ENCODE measurements around the gene FGGY.

The FGGY gene

DNA sequence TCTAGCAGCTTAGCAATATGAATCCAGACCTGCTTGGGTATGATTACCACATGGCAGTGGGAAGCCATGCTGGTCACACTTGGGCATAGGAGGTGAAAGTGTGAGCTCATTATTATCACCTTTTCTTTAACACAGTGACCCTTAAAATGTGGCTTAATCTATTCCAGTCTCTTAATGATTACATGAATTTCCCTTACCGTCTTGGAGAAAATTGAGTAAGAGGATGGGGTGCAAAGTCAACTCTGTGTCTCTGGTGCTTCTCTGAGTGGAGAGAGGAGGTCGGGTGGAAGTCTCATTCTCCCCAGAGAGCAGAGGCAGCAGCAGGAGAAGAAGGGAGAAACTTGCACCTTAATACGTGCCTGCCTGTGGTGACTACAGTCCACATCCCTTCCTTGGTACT, 91.3 kb downstream of the FGGY start:
- no peak for DNase-seq (ENCODE audit: low read depth)

DNA sequence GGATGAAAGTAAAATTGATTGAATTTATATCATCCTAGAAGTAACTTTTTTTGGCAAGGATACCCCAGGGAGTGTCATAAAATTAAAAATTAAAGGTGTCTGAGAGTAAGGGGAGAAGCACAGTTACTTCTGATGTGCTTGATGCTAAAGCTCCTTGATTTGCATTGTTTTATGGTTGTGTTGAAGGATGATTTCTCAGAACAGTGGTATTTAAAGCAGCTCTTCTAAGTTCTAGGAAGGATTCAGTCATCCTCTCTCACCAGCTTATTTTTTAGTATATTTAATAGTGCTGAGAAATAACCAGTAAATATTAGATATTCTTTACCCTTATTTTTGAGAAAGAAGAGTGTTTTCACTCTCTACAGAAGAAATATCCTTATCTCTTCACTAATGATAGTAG, 93.0 kb downstream of the FGGY start:
- DNase-seq (ENCODE audit: low read depth), result no peak

DNA sequence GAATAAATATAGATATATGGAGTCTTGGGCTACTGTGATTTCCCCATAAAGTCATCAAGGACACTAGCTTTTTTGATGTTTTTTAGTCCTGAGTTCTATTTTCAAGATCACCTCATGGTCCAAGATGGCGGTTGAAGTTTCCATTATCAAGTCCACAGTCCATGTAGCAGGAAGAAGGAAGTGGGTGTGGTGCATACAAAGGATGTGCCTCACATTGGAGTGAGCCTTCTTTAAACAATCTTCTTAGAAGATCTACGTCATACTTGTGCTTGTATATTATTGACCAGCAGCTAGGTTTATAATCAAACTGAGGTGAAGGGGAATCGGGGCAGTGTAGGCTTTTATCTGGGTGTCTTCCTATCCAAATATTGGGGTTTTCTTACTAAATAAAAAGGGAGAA, 93.4 kb downstream of the FGGY start:
- DNase-seq (ENCODE audit: low read depth), result no peak

DNA sequence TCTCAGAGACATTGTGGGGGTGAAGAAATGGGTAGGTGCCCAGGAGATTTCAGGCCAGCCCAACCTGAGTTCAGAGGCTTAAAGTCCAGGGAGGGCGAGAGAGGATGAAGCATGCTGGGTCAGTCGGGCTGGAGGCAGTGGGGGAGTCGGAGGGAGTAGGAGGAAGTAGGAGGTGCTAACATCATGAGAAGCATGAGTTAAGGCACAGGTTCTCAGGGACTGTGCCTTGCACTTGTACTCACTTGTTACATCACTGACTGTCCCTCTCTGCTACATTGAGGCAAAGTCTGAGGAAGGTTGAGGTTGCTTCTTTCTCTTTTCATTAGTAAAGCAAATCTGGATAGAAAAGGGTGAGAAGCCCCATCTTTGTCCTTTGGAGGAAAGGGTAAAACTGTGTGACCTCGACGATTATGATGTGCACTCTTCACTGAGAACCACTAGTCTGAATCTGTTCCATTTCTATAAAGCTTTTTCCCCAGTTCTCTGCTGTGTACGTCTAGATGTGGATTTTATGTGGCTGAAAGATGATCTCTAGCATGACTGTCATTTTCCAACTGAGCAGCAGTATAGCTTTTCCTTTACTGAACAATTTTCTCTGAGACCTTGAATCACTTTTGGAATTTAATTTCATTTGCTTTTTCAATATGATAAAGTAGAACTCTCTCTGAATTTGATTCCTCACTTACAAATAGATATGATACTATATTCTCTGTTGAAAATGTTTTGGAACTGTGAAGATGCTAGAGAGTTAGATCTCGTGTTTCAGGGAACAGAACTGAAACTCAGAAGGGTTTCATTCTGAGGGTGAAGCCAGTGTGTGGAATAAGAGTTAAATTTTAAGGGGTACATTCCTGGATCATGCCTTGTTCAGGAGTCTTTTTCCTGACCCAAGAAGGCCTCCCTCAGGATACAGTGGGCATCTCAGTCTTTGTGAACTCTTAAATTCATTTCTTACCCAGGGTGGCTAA, 94.6 kb downstream of the FGGY start:
- DNase-seq (ENCODE audit: low read depth), result no peak

DNA sequence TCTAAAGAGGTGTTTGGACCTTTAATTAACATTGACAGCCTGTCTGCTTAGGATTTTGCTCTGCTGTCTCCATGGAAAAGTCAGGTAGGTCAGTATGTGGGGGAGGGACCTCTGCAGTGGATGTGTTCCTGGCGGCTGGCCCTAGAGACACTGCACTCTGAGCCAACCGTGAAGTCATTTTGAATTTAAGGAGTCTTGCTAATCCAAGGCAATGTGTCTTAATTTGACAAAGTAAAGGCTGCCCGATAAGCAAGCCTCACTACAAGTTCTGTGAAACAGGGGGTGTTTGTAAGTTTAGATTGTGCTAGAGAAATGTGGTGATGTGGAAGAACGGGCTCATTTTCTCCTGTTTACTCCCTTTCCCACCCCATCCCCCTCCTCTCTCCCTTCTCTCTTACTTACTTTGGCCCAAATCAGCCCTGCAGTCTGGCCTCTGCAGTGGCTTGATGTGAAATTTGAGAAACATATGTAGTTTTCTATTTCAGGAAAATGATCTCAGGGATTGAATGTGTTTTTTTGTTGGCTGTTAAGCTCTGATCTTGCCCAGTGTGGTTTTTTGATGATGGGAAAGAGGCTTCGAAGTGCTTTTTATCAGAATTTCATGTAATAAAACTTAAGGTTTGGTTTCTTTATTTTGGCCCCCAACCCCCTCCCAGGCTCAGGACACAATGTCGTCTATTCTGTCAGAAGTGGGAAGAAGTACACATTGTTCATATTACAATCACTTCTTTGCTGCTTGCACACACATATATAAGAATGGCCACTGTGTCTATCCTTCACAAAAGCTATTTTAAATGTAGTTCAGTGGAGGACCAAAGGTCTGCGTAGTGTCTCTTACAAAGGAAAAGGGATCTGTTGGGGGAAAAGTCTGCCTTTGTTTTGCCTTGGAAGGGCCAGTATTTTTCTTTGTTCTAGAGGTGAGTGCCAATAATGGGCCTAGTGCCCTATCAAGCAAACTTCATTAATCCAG, 96.6 kb downstream of the FGGY start:
- DNase-seq (ENCODE audit: low read depth), result no peak

DNA sequence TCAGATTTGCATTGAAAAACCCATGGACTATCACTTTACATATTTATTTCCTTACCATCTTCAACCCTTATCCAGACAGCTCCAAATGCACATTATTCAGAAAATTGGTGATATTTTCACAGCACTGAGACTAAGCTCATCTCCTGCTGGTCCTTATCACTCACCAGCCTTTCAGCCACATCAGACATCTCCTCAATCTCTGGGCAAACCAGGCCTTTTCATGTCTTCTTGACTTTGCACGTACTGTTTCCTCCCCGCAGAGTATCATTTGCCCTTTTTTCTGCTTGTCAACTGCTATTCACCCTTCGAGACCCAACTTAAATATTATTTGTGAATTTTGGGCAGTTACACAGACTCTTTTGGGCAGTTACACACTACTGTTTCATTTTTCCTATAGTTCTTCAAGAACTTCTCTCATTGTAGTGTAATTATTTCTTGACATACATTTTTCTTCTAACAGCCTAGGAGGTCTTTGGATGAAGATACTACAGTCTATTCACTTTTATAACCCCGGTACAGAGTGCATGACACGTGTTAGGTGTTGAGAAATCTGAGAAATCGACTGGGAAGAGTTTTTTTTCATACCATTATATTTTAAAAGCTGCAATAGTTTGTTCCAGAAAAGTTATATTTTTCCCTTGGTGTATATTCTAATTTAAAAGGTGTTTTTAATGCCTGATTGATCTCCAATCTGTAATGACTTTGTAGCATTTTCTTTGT, 98.0 kb downstream of the FGGY start:
- DNase-seq (ENCODE audit: low read depth), result no peak

DNA sequence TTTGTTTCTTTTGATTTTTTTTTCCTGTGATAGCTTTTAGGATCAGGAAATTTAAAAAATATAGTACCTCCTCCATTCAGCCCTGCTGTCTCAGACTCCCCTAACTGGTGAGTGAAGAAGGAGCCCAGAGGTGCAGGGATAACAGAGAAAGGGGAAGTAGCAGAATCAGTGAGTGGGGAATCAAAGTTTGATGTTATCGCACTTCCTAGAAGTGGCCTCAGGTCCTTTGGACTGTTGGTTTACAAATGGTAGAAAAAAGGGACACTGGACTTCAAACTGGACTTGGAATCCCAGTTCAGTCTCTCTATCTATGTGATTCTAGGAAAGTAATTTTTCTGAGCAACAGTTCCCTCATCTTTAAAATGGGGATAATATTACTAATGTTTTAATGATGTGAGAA, 99.5 kb downstream of the FGGY start:
- no peak for DNase-seq (ENCODE audit: low read depth)

DNA sequence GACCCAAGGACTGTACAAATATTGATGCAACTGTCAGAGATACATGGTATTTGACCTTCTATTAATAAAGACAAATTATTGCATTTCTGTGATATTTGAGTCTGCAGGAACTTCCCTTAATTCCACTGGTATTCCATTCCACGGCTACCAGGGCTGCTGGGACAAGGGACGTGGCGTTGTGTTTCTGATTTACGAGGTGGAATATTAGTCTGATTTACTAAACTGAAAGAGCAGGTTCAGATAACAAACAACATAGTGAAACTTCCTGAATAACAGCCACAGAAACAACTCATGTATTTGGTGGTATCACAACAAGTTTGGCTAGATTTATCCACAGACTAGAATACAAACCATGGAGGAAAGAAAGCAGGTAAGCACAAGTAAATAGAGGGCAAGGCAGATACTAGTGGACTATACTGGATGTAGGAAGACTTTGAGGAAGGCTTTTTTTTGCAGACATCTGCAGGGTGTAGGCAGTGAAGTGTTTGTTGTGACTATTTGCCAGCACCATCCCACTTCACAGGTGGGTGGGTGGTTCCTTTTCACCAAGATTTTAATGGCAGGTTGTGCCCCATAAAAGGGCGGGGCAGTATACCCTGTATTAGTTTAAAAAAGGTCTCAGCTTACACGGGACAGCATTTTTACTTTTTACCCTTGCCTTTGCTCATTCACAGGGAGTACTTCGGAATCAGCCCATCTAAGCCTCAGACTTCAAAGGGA, 100.4 kb downstream of the FGGY start:
- DNase-seq (ENCODE audit: low read depth), result no peak

DNA sequence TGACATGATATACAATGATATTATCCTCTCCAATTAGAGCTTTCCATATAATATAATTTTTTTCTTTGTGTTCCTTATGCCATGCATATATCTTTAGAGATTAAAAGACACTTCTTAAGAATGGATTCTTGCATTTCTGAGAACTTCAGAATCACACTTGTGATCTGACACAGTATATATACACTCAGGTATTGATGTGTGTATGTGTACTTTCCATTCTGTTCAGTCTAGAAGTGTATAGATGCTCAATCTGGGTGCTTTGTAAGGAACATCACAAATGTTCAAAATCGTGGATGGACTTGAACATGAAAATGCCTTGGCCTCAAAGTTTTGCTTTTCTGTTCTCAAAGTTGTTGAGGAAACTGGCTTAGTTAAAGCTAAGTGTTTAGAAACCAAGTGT, 102.7 kb downstream of the FGGY start:
- no peak for DNase-seq (ENCODE audit: low read depth)

DNA sequence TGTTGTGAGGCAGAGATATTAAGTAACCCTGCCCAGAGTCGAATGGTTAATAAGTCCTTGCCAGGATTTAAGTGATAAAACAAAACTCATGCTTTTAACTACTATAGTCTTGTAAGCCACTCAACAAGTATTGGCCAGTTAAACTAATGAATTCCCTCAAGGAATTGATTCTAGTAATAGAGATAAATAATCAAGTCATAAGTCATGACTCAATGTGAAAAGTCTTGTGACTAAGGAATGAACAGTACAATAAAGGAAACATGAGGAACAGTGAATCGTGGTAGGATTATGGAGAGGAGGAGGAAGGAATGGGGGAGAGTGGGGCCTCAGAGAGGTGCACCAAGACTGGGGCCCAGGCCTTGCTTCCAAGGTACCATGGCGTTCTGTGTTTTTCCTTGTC, 104.7 kb downstream of the FGGY start:
- no peak for DNase-seq (ENCODE audit: low read depth)

DNA sequence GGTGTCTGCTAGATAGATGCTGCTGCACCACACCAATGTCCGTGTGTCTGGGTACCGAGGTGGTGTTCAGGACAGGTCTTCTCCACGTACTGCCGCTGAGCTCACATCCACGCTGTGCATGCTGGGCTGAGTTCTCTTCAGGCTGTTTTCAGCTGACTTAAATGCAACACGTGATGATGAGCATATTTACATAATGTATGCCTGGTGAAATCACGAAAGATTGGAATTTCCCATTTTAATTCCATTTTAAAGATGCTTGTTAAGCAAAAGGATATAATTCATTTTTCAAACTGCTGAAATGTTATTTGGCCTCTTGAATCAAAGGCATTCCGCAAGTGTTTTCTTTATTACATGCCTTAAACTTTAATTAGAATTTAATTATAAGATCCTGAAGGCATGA, 107.9 kb downstream of the FGGY start:
- no peak for DNase-seq (ENCODE audit: low read depth)

DNA sequence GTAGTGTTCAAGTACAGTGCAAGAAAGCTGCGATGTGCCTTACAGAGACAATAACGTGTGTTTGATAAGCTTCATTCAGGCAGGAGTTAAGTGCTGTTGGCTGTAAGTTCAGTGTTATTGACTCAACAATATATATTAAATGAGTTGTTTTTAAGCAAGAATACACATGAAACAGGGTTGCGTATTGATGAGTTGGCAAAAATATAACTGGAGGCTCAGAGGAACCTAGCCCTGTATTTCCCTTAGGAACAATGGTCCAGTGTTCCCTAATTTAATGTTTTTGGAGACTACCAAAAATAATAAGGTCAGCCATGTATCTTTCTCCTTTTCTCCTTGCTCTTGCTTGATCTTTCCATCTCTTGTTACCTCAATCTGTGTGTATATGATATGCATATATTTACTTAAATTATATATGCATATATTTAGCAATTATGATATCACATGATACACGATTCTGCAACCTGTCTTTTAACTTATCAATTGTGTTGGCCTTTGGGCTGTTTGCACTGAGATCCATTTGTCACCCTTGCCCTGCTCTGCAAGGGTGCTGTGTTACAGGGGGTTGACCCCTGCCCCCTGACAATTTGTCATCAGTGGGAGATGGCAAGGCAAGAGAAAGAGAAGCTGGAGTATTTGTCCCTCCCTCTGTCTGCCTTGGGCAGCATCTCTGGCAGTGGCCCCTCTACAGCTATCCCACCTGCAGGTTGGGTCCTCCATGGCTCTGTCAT, 109.7 kb downstream of the FGGY start:
- no peak for DNase-seq (ENCODE audit: low read depth)

DNA sequence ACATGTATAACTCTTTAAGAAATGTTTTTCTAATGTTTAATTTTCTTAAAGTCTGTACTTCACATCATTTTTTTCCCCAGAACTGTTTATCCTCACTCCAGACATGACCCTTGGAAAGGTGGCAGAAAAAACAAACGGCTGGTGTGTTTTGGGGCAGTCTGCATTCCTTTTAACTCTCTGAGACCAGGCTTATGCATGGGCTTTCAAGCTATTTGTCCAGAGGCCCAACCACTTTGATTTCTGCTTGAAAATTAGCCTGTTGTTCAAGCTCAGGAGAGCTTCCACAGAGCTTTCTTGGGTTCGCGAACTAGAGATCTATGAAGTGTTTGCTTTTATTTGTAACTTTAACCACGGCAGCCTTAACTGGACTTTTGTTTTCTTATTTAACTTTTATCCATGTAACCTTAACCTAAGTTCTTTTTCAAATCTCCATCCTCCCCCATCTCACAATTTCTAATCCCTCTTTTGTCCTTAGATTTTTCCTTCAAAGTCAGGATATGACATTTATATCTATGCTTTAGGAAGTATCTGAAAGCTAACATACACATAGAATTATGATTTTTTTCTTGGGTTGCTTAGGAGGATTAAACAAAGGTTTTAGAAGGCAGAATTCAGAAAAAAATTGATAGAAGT, 111.8 kb downstream of the FGGY start:
- DNase-seq (ENCODE audit: low read depth), result no peak

DNA sequence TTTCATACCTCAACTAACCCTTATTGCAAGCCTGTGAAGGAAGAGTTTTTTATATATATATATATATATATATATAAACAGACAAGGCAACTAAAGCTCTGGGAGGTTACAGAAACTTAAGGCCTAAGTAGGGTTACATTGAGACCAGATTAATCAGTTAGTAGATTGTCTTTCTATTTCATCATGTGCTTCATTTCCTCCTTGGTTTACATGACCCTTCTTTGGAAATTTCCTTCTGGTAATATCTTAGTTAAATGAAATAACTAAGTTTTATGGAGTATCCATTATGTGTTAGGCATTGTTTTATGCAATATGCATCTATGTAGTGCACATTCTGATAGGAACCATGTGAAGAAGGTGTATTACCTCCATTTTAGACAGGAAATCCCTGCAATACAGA, 112.7 kb downstream of the FGGY start:
- DNase-seq (ENCODE audit: low read depth), result no peak

DNA sequence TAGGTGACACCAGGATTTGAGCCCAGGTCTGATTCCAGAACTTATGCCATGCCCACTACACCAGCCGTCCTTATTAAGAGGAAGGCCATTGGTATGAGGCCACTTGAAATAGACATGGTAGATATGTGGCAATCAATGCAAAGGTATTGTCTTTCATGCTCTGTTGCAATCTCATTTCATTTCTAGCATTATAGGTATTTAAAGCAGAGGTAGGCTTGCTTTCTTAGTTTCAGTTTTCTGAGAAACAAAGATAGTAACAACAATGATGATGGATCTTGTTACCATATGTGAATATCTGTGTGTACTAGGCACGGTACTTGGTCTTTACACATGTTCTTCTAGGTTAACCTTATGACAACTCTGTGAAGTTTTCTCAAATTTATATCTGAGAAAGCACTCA, 113.1 kb downstream of the FGGY start:
- DNase-seq (ENCODE audit: low read depth), result no peak

DNA sequence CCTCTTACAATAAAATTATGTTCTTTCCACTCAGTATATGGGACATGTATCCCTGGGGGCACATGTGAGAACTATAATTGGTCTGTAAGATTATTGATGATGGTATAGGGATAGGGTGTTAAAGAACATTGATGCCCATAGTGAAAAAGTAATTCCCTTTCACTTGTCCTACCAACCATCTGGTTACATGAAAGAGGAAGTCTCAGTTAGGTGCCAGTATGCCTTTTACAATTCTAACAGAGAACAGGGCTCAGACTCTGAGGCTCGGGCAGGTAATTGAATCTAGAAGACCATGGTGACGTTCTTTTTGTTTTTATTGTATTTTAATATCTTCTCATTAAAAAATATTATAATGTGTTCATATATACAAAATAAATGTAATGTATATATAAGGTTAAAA, 113.6 kb downstream of the FGGY start:
- DNase-seq (ENCODE audit: low read depth), result no peak

DNA sequence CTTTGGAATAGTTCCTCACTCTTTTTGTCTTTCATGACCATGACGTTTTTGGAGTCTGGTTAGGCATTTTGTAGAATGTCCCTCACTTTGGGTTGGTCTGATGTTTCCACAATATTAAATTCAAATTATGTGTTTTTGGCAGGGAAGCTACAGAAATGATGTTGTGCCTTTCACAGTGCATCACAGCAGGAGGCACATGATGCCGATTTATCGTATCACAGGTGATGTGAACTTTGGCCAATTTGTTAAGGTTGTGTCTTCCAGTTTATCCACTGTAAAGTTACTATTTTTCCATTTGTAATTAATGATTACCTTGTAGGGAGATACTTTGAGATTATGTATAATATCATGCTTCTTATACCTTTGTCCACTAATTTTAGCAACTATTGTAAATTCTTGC, 114.3 kb downstream of the FGGY start:
- DNase-seq (ENCODE audit: low read depth), result no peak

DNA sequence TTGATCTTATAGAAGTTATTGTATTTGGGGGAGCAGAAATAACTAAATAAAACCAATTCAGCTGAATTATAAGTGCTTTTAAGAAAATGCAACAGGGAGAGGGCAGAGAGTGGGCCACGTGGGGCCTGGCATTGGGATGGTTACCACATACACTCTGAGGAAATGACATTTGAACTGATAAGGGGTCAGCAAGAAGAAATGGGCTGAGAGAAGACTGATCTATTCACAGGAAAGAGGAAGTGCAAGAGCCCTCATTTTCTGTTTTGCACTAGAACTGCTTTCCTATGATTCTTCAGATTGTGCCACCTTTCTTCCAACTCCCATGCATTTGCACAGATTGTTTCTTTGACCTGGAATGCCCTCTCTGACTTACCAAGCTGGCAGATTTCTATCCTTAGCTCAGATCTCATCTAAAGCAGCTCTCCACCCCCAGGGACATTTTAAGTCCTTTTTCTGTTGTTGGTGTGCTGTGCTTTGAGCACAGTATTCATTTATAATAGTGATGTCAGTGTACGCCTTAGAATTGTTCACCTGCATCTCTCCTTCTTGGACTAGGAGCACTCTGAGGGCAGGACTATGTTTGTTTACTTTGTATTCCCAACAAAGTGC, 115.9 kb downstream of the FGGY start:
- DNase-seq (ENCODE audit: low read depth), result no peak

DNA sequence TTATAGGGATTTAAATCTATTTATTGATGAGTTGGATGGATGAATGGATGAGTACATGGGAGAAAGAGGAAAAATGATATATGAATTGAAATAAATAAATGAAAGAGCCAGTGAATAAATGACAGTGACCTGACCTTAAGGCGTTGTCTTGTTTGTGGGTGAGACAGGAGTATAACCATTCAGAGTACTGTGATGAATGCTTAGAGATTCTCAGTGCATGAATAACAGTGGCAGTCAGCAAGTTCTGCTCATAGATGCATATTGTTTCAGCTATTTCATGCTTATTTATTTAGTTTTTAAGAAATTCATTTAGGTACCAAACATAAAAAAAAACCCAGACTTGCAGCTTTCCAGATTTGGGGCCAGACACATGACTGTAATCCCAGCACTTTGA, 116.4 kb downstream of the FGGY start:
- no peak for DNase-seq (ENCODE audit: low read depth)

Measured in stimulated activated CD4-positive, alpha-beta T cell treated with anti-CD3 and anti-CD28 coated beads, Interleukin-2, amount 100 ng/mL, for 4 hours (primary cell).